Measurements from ENCODE around the gene RPAP2. TPM values are rescaled to one million over a fixed set of nuclear protein-coding genes. Genes with fewer than 3 reads are reported as not detected.

RPAP2 gene
- total RNA-seq, 1 experiment from 2014 or later = 28.1 TPM

GRCh38 chr1:92372164-92372563 is 73.3 kb downstream of the RPAP2 start:
- Histone ChIP-seq H3K27ac (ENCODE audit: low read depth, low read length) (no peak overlapping the region), H3K79me2 (ENCODE audit: insufficient read depth, low read length) (no peaks in the 10 kb centered on the region), H3K4me2 (ENCODE audit: low read length) (no peak overlapping the region), H4K20me1 (ENCODE audit: insufficient read depth) (no peaks in the 10 kb centered on the region), H3K9me3 (ENCODE audit: control insufficient read depth in 1 of 2, insufficient read depth in 1 of 2, low read depth in 1 of 2, low read length in 2 of 2) (no peaks in the 10 kb centered on the region), H3K27me3 (ENCODE audit: insufficient read depth, low read length) (no peaks in the 10 kb centered on the region), H3K9me2 (ENCODE audit: insufficient read depth) (no peaks in the 10 kb centered on the region), H3K36me3 (ENCODE audit: control insufficient read depth in 1 of 2, insufficient read depth in 2 of 2, low read length in 2 of 2) (no peaks in the 10 kb centered on the region; a peak in 1 of 4 replicates), H3K9ac (ENCODE audit: low read length) (no peak overlapping the region), H3K4me1 (ENCODE audit: control insufficient read depth in 1 of 2, insufficient read depth in 2 of 2, low read length in 2 of 2) (no peaks in the 10 kb centered on the region), H2AFZ (ENCODE audit: low read depth, low read length, poor library complexity, severe bottlenecking) (no peak overlapping the region), H3K4me3 (replicated peaks in 1 of 2; ENCODE audit: low read depth in 1 of 2, low read length in 2 of 2) (no peak overlapping the region)
- DNase-seq (ENCODE audit: low read depth, low spot score) (no peak), ATAC-seq (no peak)
- ChIA-PET POLR2A (no interaction called here), CTCF (no interaction called here), RAD21 (ENCODE audit: low non-redundant PET in 1 of 2, low total read pairs in 2 of 2, uncharacterized antibody in 2 of 2, unreplicated experiment in 2 of 2) (no interaction called here)
- no TSS peak for BruUV-seq (replicated peaks)
- no peak for TF ChIP-seq ZNF274 (IDR thresholded peaks at IDR 0.05; ENCODE audit: low read depth, low read length)
- TF ChIP-seq ELF1 (IDR thresholded peaks at IDR 0.05; ENCODE audit: borderline replicate concordance, low read depth) = no peak
- no peak for TF ChIP-seq REST (IDR thresholded peaks at IDR 0.05; ENCODE audit: low read depth)
- no peak for TF ChIP-seq ATF3 (IDR thresholded peaks at IDR 0.05)
- no peak for TF ChIP-seq CBX3 (IDR thresholded peaks at IDR 0.05; ENCODE audit: low read depth)
- TF ChIP-seq EGR1 (IDR thresholded peaks at IDR 0.05; ENCODE audit: low read depth) = no peak
- no peak for TF ChIP-seq POLR2AphosphoS5 (IDR thresholded peaks at IDR 0.05; ENCODE audit: low read depth, low read length)
- no peak for TF ChIP-seq POLR2A (IDR thresholded peaks at IDR 0.05; ENCODE audit: borderline replicate concordance, extremely low read depth, insufficient read depth, insufficient read length)
- intact Hi-C loops (cut with micrococcal nuclease) = no loop called here
